ENCODE data around the gene S1PR3.
A peak's percentile ranks its signal among the peaks of the same experiment; 100 is the strongest.

The S1PR3 gene

GRCh38 chr9:89010526-89011111 is 19.4 kb downstream of the S1PR3 start:
- DNase-seq: no peak

GRCh38 chr9:89011683-89012082 is 20.4 kb downstream of the S1PR3 start:
- no peak for DNase-seq

- no peak for DNase-seq
Measured at GRCh38 chr9:89012294-89013042, 21.2 kb downstream of the S1PR3 start.

GRCh38 chr9:89013660-89014059 is 22.4 kb downstream of the S1PR3 start:
- DNase-seq: no peak

- no peak for DNase-seq
Measured at GRCh38 chr9:89014153-89014552, 22.9 kb downstream of the S1PR3 start.

GRCh38 chr9:89015336-89015735 is 24.1 kb downstream of the S1PR3 start:
- DNase-seq: no peak

DNA sequence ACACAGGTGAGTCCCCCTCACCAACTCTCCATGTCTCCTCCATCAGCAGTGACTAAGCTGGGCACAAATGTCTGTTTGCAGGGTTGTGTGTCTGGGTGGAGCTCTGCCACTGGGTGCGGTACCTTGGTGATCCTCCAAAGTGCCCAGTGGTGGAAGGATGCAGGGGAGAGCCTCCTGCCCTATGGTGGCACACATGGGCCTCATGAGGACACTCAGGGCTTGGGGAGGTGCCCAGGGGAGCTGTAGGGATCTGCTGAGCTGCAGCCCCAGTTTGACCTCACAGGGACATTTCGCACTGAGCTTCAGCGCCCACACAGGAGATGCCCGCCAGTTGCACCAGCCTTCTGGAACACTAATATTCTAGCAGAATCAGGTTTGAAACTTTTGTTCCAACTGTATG is 29.5 kb downstream of the S1PR3 start:
- no peak for DNase-seq

GRCh38 chr9:89021154-89021803 is 30.0 kb downstream of the S1PR3 start:
- peak; percentile 83 for DNase-seq

GRCh38 chr9:89022001-89022759 is 30.9 kb downstream of the S1PR3 start:
- DNase-seq: no peak

- no peak for DNase-seq
Measured at GRCh38 chr9:89022902-89023301, 31.6 kb downstream of the S1PR3 start.

- DNase-seq: no peak
Measured at GRCh38 chr9:89023740-89024139, 32.5 kb downstream of the S1PR3 start.

DNA sequence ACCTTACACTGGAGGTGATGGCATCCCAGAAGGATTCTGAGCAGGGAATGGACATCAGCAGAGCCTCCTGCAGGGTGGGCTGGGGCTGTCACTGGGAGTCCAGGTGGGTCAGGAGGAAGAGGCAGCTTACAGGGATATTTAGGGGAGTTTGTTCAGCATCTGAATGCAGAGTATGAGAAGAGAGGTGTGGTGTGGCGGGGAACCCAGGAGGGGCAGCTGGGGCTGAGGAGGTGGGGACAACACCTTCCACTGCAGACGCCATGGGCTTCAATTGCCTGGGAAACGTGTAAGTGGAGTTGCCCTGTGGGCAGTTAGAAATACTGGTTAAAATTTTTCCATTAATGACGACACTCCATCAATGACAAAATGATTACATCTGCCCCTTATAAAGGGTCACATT is 33.5 kb downstream of the S1PR3 start:
- no peak for DNase-seq

- DNase-seq: no peak
Measured at GRCh38 chr9:89025553-89025952, 34.3 kb downstream of the S1PR3 start.

DNA sequence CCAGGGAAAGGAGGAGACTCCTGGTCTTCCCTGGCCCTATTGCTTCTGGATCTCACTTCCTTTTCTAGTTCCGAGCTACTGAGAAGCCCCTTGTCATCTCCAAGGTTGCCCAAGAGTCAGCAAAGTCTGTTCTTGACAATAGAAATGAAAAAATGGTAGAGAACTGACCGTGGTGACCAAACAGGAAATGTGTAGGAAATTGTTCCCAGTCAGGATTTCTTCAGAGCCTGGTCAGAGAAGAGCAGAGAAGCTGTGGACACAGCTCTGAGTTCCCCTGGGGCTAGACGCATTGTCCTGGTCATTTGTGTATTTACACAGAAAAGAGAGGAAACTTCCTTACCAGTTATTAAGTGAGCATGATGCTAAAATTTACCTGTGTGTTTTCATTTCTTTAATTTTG is 35.6 kb downstream of the S1PR3 start:
- DNase-seq: no peak

DNA sequence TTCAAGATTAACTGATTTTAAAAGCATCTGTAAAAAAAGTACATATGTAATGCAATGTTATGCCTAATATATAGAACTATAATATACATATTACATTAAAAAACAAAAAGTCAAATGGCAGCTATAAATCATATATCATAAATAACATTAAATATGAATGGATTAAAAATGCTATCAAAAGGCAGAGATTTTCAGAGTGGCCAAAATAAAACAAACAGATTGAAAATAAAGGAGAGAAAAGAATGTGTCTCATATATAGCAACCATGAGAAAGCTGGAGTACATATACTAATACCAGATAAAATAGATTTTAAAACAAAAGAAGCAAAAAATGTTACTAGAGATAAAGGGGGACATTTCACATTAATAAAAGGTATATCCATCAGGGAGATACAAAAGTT is 38.5 kb downstream of the S1PR3 start:
- no peak for DNase-seq

DNA sequence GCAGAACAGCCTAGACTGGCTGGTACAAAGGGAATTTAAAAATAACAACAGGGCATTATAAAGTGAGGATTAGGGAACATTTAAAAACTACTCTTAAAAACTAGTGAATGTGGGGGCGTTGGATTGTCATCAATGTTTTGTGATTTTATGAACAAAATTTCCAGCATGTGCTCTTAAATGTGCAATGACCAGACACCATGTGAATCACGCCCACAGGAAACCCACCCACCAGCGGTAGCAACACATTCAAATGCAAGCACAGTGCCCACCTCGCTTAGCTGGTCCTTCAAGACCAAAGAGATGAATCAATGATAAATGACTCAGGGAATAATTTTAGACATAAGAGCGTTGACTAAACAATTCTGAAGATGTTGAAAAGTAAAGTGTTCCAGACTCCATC is 40.9 kb downstream of the S1PR3 start:
- no peak for DNase-seq

- no peak for DNase-seq
Measured at GRCh38 chr9:89032661-89033060, 41.4 kb downstream of the S1PR3 start.

- DNase-seq: no peak
Measured at GRCh38 chr9:89036383-89036782, 45.1 kb downstream of the S1PR3 start.

DNA sequence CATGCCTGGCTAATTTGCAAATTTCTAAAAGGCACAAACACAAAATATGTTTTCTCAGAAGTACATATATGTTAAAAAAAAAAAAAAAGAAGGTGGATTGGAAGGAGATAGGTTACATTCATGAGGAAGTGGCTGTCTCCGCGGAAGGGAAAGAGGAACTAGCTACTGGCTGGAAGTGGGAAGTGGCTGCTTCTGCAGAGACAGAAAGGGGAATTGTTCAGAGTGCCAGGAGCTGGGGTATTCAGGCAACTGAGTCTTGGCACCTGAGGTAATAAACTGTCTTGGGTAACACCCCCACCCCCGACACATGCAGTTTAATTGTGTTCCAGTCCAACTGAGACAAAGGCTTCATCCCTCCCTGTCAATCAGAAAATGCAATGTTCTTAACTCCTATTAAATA is 45.6 kb downstream of the S1PR3 start:
- no peak for DNase-seq

DNA sequence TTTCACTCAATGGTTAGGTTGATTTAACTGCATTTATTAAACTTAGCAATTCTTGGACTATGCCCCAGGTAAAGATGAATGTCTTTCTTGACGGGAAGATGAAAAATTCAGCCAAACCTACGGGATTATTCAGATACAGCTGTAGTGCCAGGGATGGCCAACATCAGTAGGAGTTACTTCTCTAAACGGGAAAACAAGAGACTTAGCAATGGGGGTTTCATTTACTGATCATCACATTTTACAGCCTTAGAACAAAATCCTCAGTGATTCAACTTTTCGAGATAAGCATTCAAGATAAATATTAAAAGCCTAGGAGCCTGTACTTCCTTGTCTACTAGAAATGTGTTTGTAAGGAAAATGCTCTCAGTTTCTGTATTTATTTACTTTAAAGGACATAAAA is 46.1 kb downstream of the S1PR3 start:
- DNase-seq: no peak

GRCh38 chr9:89037891-89038290 is 46.6 kb downstream of the S1PR3 start:
- DNase-seq: no peak

GRCh38 chr9:89038382-89039103 is 47.3 kb downstream of the S1PR3 start:
- no peak for DNase-seq

GRCh38 chr9:89039104-89039465 is 47.8 kb downstream of the S1PR3 start:
- DNase-seq: no peak
